GM12865 (cell line): Measurements from ENCODE around the gene PTPN6.
A peak's percentile ranks its signal among the peaks of the same experiment; 100 is the strongest.
"Not testable (repeated sequence)": the region's sequence is repeated elsewhere in the genome, so short reads cannot be mapped to it uniquely, and the experiment has no call there.

ENCODE experiments used
- DNase-seq: peaks from one replicate; pipeline ENCODE4 v3.0.0; 2010; ENCODE audit warnings: low read depth
- H3K4me3 ChIP-seq: 2 replicates; pipeline ENCODE4 v1.5.1; 2011; ENCODE audit warnings: mild to moderate bottlenecking, low read depth, low read length, control low read depth
- TF ChIP-seq, protein P1 (sequence below): IDR thresholded peaks from 2 replicates; pipeline ENCODE4 v1.5.1; 2011; ENCODE audit warnings: low read length, control low read depth, low read depth, inconsistent platforms; ENCODE audit not compliant: insufficient read depth; ENCODE audit errors: missing control alignments

The PTPN6 gene

DNA sequence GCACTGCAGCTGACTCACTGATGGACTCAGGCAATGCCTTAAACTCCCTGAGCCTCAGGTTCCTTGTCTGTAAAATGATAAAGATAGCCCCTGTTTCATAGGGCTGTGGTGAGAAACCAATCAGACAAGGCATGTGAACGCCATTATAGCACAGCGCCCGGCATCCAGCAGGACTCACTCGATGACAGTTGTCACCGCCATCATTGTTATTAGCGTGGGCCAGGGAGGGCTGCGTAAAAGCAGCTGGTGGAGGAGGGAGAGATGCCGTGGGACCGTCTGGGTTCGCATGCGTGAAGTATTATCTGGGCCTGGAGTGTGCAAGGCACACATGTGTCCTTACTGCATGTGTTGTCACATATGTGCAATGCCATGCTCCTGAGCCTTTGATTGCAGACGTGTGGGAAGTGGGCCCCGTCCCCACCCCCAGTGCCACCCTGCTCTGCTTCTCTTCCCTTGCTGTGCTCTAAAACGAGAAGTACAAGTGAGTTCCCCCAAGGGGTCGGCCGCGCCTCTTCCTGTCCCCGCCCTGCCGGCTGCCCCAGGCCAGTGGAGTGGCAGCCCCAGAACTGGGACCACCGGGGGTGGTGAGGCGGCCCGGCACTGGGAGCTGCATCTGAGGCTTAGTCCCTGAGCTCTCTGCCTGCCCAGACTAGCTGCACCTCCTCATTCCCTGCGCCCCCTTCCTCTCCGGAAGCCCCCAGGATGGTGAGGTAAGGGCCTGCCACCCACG, at the start of gene PTPN6:
Gene PTPN6, plus strand, starts transcription at position 546 of the 730 bp plus-strand sequence. Its CDS starts 157 bp downstream, at position 703.
- TF ChIP-seq, protein P1, sequence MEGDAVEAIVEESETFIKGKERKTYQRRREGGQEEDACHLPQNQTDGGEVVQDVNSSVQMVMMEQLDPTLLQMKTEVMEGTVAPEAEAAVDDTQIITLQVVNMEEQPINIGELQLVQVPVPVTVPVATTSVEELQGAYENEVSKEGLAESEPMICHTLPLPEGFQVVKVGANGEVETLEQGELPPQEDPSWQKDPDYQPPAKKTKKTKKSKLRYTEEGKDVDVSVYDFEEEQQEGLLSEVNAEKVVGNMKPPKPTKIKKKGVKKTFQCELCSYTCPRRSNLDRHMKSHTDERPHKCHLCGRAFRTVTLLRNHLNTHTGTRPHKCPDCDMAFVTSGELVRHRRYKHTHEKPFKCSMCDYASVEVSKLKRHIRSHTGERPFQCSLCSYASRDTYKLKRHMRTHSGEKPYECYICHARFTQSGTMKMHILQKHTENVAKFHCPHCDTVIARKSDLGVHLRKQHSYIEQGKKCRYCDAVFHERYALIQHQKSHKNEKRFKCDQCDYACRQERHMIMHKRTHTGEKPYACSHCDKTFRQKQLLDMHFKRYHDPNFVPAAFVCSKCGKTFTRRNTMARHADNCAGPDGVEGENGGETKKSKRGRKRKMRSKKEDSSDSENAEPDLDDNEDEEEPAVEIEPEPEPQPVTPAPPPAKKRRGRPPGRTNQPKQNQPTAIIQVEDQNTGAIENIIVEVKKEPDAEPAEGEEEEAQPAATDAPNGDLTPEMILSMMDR = no peak
- peak; percentile 89 for DNase-seq
- peak within 1 kb of the TSS; percentile 76 for H3K4me3 ChIP-seq

DNA sequence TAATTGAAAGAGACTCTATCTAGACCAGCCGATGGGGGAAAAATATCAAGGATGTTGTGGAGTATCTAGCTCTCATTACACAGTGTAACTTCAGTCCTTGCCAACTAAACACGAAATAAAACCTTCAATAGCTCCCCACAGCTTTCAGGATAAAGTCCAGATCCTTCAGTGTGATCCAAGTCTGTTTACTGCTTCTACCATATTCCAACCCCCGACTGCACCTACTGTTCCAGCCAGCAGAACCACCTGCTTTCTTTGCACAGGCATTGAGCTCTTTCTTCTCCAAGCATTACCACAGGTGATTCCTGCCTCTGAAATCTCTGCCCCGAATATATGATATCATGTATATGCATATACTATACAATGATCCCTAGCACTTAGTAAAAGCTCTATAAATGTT, 48.7 kb upstream of the PTPN6 start:
- no peak for DNase-seq
- H3K4me3 ChIP-seq = no peak overlapping the region
- TF ChIP-seq, protein P1 = no peak

DNA sequence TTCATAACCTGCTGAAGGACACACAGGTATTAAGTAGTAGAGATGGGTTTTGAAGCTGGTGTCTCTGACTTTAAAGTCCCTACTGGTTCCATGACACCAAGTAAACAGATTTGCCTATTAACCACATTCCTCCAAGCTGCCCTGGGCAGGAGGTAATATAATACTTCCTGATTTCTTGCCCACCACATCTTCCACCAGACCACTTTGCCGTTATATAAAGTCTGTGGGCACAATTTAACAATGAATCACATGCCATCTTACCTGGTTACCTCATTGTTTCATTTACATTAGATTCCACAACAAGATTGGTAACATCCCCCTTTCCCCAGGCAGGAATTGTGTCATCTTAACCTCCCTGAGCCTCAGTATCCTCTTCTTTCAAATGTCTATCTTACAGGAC, 47.4 kb upstream of the PTPN6 start:
- DNase-seq = no peak
- H3K4me3 ChIP-seq = no peak overlapping the region
- TF ChIP-seq, protein P1 = no peak

GRCh38 chr12:6904280-6905276, 46.6 kb upstream of the PTPN6 start, which contains the start of gene LRRC23:
TSS of gene LRRC23 (plus strand) at chr12:6904822. CDS start at chr12:6905634, 812 bp downstream.
- peak; percentile 97 for DNase-seq
- TF ChIP-seq, protein P1 = no peak
- H3K4me3 ChIP-seq = peak within 1 kb of the TSS; percentile 88

GRCh38 chr12:6905414-6906040, 45.6 kb upstream of the PTPN6 start:
- DNase-seq = no peak
- peak overlapping the region; percentile 88 for H3K4me3 ChIP-seq
- TF ChIP-seq, protein P1 = no peak

- not testable (repeated sequence) for H3K4me3 ChIP-seq, DNase-seq
These were observed 43.0 kb upstream of the PTPN6 start for GRCh38 chr12:6908141-6908540.

DNA sequence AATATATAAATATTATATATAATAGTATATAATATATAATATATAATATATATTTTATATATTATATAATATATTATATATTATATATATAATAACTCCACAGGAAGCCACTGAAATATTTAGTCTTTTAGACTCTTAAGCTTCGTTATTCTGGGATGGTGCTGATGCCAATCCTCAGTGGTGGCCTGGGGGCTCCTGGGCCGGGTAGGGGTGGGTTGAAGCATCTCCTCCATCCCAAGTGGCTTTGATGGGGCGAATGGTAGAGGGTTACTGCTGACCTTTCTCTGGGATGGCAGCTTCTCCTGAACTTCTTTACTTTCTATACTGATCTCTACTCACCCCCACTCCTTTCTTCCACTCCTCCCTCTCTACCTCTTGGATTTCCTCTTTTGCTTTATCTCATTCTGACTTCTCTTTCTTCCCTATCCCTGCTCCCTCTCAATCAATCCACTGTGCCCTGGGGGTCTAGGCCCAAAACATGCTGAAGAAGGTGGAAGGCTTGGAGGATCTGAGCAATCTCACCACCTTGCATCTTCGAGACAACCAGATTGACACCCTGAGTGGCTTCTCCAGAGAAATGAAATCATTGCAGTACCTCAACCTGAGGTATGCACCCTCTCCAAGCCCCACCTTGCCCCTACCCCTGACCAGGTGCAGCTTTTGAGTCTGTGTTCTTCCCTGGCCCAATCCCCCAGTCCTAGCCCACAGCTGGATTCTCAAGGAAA, 41.6 kb upstream of the PTPN6 start:
- TF ChIP-seq, protein P1 = no peak
- no peak for DNase-seq
- H3K4me3 ChIP-seq = no peak overlapping the region
